ENCODE measurements around the gene CIAPIN1.

GRCh38 chr16:57473176-57473840 is 26.1 kb upstream of the CIAPIN1 start:
- peak; percentile 23 for TF ChIP-seq POLR2A (IDR thresholded peaks at IDR 0.05; ENCODE audit: low read length)
- TF ChIP-seq GATA1 (IDR thresholded peaks at IDR 0.05; ENCODE audit: low read depth, low read length), result no peak
